Stimulated activated naive CD4-positive, alpha-beta T cell (primary cell): ENCODE results near the gene NEUROD4.
"Not testable (repeated sequence)": the region's sequence is repeated elsewhere in the genome, so short reads cannot be mapped to it uniquely, and the experiment has no call there.

Source experiments
- DNase-seq, 6 experiments: peaks; one replicate each; lab custom pipeline; 2025; lab: John Stamatoyannopoulos, UW

Gene NEUROD4

GRCh38 chr12:55019784-55020183, at the start of gene NEUROD4:
TSS of gene NEUROD4 (plus strand) at chr12:55019974. CDS start at chr12:55026440, 6,466 bp downstream.
- DNase-seq: peak in 2 of 6 experiments; percentile 26 to 28

DNA sequence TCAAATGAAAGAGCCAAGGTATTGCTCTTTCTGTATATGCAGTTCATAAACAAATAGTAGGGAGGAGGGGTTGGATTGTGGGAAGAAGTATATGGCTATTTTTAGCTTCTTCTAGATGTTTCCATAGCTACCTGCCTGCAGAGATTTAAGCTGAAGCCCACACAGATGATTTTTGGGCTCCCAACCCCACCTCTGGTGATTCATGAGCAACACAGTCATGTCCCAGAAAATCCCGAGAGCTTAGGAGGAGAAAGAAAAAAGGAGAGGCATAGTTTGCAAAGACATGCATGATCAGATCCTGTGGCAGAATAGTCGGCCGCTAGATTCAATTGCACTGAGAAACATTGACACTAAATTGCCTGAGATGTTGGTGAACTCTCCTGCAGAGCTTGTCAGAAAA, 49.0 kb upstream of the NEUROD4 start:
- DNase-seq: no peak

- no peak for DNase-seq
Measured at GRCh38 chr12:54973556-54973955, 46.2 kb upstream of the NEUROD4 start.

GRCh38 chr12:54974279-54974678, 45.5 kb upstream of the NEUROD4 start:
- no peak for DNase-seq

DNA sequence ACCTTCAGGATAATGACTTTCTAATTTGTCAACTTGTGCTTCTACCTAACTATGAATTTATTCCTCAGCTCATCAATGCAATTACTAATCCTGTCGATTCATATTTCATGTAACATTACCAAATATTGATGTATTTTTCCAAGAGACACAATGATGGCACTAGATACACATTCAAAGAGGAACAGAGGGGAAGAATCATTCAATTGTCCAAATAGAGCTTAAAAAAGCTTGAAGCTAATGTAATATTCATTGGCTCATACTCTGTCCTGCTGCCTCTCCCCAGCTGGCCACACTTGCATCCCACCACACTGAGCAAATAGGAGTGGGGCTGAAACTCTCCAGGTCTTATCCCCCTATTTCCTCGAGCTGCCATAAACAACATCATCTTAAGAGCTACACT, 44.5 kb upstream of the NEUROD4 start:
- no peak for DNase-seq

DNA sequence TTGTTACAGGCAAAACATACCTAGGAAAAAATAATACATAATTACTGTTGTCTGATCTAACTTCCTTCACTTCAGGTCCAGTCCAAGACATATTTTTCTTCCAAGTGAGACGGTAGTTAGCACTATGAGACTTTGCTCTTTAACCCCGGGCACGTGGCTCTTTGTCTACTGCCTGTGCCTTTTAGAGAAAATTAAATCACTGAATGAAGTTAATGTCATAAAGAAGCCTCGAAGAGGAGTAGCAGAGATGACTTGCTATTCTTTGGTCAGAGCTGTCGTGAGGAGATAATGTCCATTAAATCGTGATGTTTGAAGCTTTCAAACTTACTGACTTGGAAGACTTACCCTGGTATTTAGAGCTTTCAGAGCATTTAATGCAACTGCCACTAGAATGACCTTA, 43.9 kb upstream of the NEUROD4 start:
- DNase-seq: no peak

DNA sequence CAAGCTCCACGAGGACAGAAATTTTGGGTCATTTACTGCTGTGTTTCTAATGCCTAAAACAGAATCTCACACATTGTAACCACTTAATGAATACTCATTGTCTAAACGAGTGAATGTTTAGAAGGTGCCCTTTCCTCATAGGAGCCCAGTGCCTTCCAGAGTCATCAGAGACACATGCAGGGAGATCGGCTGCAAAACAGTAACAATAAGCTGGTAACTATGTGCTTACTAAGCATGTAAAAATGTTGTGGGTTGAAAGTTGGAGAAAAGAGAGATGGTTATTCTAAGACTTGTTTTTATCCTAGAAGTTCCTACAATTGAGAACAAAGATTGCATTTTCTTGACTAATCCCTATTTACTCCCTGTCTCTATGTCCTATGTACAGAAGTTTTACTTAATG, 42.6 kb upstream of the NEUROD4 start:
- no peak for DNase-seq

DNA sequence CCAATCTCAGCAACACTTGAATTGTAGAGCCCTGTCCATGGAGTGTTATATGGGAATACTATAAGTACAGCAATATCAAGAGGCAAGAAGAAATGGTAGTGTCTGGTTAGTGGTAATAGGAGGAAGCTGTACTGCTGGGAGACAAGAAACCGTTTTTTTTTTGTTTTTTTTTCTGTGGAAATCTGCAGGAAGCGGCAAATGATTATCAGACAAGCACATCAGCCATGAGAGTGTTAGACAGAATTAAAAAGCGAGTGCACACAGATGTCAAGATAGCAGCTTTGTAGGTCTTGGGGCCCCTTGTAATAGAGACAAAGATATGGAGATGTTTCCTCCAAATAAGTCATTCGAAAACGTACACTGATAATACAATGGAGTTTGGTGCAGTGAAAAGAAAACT, 41.9 kb upstream of the NEUROD4 start:
- DNase-seq: peak in 3 of 6 experiments; percentile 20 to 30 (median 28)

DNA sequence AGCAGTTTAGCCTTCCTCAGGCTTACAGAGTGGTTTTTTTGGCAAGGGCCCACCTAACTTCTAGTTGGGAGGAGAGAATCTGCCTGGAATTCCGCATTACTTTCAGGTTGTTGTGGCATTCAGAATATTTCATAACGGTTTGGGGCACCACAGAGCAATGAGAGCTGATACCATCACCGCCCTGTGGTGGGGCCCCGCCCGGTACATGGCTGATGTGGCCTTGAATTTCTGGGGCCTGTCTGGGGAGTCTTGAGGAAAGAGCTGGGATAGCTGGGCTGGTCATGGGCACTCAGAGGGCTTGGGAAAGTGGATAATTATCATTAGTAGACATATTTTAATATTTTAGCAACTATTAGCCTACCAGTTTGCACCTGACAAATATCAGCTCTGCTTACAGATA, 39.4 kb upstream of the NEUROD4 start:
- DNase-seq: peak in 5 of 6 experiments; percentile 6 to 31 (median 22)

DNA sequence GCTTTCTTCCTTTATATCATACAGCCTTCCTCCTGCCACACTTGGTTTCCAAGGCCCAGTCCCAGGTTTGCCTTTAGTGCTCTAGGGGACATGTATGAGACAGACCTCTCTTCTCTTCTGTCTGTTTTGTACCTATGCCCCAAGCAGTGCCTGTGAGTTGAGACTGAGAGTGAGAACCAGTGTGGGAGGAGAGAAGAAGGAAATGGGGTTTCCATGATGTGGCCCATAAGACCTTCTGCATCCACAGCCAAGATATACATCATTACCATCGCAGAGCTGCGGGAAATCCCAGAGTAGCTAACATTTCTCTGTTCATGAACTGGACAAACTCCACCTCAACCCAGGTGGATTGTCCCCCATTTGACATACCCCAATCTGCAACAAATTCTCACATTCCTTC, 38.0 kb upstream of the NEUROD4 start:
- peak in 2 of 6 experiments; percentile 16 to 29 for DNase-seq

GRCh38 chr12:54983536-54984101, 36.2 kb upstream of the NEUROD4 start:
- peak in 2 of 6 experiments; percentile 33 to 35 for DNase-seq

GRCh38 chr12:54984658-54985376, 35.0 kb upstream of the NEUROD4 start, which contains the start of gene TESPA1:
TSS of gene TESPA1 (minus strand) at chr12:54984762. CDS start at chr12:54974562, 10,200 bp downstream.
- peak; percentile 62 to 91 (median 84) for DNase-seq

GRCh38 chr12:54986773-54987172, 33.0 kb upstream of the NEUROD4 start:
- not testable (repeated sequence) for DNase-seq

- no peak for DNase-seq
Measured at GRCh38 chr12:54987611-54988231, 32.1 kb upstream of the NEUROD4 start.

DNA sequence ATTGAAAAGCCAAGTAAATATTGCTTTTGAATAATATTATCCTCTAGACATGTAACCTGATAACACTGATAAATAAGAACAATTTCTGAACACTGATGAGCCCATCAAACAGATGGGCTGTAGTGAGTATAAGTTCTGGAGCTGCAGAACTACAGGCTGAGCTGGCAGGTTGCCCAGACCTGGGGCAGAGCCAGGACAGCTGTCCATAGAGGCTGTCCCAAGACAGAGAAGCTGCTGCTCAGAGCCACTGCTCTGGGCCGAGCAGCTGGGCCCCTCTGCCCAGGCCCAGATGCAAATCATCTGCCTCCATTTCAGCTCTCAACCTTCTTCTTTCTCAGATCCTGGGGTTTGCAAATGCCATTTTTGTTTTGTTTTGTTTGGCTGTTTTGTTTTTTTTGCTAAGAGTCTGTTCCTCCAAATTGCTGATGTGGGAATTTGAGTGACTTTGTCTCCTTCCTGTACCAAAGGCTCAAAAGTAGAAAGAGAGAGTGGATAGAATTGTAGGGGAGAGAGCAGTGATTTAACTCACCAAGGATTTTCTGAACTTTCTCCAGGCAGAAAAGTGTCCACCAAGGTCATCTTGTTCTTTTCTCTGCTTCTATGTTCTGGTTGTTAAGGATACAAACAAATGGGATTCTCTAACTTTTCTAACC, 31.2 kb upstream of the NEUROD4 start:
- peak in 1 of 6 experiments; percentile 13 for DNase-seq

DNA sequence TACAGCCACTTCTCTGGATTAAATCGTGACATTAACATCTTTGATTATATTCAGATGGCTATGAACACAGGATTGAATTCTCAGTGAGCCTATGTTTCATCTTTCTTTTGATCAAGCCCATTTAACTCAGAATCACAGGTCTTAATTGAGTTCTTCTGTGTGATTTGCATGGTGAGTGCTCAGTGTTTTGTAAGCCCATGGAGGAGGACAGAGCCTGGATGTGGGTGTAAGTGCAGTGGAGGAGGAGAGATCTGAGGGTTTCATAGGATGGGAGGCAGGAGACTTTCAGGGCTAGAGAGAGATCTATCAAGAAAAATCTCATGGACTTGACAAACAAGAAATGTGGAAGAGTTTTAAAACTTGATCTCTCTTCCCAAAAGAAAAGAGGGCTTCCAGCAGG, 29.9 kb upstream of the NEUROD4 start:
- no peak for DNase-seq

- peak in 4 of 6 experiments; percentile 7 to 58 (median 38) for DNase-seq
Measured at GRCh38 chr12:54991161-54991990, 28.4 kb upstream of the NEUROD4 start.

DNA sequence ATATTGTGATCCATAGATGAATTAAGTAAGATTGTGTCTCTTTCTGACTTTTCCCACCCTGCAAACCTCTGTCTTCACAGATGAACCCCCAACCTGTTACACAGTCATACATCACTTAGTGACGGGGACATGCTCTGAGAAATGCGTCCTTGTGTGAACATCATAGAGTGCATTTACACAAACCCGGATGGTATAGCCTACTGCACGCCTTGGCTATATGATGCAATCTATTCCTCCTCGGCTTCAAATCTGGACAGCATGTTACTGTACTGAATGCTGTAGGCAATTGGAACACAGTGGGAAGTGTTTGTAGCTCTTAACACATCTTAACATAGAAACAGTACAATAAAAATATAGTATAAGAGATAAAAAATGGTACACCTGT, 27.8 kb upstream of the NEUROD4 start:
- peak in 2 of 6 experiments; percentile 25 for DNase-seq

GRCh38 chr12:54993181-54993835, 26.5 kb upstream of the NEUROD4 start:
- peak; percentile 18 to 80 (median 56) for DNase-seq

DNA sequence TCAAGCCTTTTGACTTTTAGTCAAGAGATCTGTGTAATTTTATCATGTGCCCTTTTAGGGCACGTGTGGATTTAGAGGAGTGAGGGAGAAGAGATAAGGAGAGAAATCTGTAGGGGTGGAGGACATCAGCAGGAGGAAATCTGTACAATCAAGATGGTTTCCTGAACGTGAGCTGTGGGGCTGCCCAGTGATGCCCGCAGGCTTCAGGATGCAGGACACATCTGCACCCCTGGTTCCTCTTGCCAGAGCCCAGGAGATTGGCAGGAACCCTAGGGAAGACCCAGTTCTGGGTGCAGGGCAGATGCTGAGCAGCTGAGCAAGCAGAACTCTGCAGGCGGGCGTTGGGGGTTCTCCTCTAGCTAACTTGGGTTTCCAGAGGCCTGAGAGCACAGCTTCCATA, 23.6 kb upstream of the NEUROD4 start:
- no peak for DNase-seq

DNA sequence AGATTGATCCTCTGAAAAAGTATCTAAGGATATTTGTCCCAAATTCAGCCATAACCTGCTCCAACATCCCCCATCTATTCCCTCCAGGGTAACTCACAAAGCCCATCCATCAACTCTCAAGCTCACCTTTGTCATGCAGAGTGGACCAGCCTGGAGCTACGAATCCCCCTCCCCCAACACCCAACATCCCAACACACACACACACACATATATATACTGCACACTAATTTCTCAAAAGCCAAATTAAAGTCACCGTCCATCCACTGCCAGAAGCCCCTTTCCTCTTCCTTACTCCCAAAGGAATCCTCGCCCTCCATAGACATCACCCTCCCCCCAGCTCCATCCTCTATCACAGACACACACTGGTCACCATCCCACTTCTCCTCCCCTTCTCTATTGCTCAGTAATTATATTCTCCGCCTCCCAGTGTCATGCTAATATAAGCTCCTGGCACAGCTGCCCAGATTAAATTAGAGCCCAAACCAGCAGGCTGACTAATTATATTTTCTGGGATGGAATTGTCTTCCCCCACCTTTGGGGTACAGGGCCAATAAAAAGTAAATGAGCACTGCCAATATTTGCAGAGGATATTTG, 21.7 kb upstream of the NEUROD4 start:
- DNase-seq: no peak
